ENCODE data around the gene MED16. TPM values are rescaled to one million over a fixed set of nuclear protein-coding genes. Genes with fewer than 3 reads are reported as not detected.

Gene MED16
- total RNA-seq, 2 experiments from 2014 or later = 19.1 to 54.3 TPM

DNA sequence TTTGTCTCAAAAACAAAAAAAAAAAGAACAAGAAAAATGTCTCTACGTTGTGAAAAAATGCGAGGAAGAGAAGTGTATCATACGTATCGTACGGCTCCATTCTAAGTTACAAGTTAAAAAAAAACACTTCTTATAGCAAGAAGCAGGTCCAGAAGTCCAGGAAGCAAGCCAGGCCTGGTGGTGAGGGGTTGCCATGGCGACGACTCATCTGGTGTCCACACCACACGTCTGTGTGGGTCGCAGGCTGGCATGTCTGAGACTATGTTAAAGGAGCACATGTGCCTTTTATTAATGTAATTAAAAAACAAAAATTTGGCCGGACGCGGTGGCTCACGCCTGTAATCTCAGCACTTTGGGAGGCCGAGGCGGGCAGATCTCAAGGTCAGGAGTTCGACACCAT, 5.9 kb downstream of the MED16 start:
- Histone ChIP-seq H2AFZ (ENCODE audit: low read length) (no peak overlapping the region), H3K4me1 (ENCODE audit: insufficient read depth, low read length, poor library complexity, severe bottlenecking) (peaks cover 3% of the 10 kb centered on the region), H3K79me2 (ENCODE audit: insufficient read depth, low read depth, low read length) (0 out of 2 replicates have a peak, but pooled peaks cover under 1% of the 10 kb centered on the region), H3K4me2 (ENCODE audit: low read length) (no peak overlapping the region), H4K20me1 (ENCODE audit: insufficient read depth, low read length) (no peaks in the 10 kb centered on the region), H3K27ac (ENCODE audit: low read depth, low read length, poor library complexity, severe bottlenecking) (no peak overlapping the region), H3K9me3 (ENCODE audit: low read length) (no peaks in the 10 kb centered on the region), H3K9me2 (ENCODE audit: insufficient read depth, low read length) (no peaks in the 10 kb centered on the region), H3K36me3 (ENCODE audit: insufficient read depth, low read length) (peaks cover 40% of the 10 kb centered on the region), H3K4me3 (ENCODE audit: low read depth, low read length, poor library complexity, severe bottlenecking) (no peak overlapping the region)
- TF ChIP-seq CTCF (conservative IDR thresholded peaks at IDR 0.05; ENCODE audit: low read length) = no peak
- no peak for TF ChIP-seq EZH2phosphoT487 (IDR thresholded peaks at IDR 0.05; ENCODE audit: borderline replicate concordance, low read depth, low read length)
- intact Hi-C loops (cut with micrococcal nuclease; ENCODE audit: unreplicated experiment) = no loop called here
- BruUV-seq (replicated peaks) = no TSS peak
- DNase-seq (ENCODE audit: low spot score) = no peak
- CTCF ChIA-PET (ENCODE audit: unreplicated experiment) = no interaction called here
- POLR2A ChIA-PET = no interaction called here

- ChIA-PET CTCF (ENCODE audit: unreplicated experiment) (no interaction called here), POLR2A (no interaction called here)
- DNase-seq (ENCODE audit: low spot score) = no peak
- TF ChIP-seq EZH2phosphoT487 (IDR thresholded peaks at IDR 0.05; ENCODE audit: borderline replicate concordance, low read depth, low read length) (no peak), CTCF (conservative IDR thresholded peaks at IDR 0.05; ENCODE audit: low read length) (no peak)
- BruUV-seq (replicated peaks) = no TSS peak
- Histone ChIP-seq H3K79me2 (ENCODE audit: insufficient read depth, low read depth, low read length) (no peaks in the 10 kb centered on the region), H4K20me1 (ENCODE audit: insufficient read depth, low read length) (no peaks in the 10 kb centered on the region), H3K27ac (ENCODE audit: low read depth, low read length, poor library complexity, severe bottlenecking) (no peak overlapping the region), H3K9me2 (ENCODE audit: insufficient read depth, low read length) (no peaks in the 10 kb centered on the region), H3K9me3 (ENCODE audit: low read length) (no peaks in the 10 kb centered on the region), H3K4me2 (ENCODE audit: low read length) (no peak overlapping the region), H3K36me3 (ENCODE audit: insufficient read depth, low read length) (peaks cover 52% of the 10 kb centered on the region), H2AFZ (ENCODE audit: low read length) (no peak overlapping the region), H3K4me1 (ENCODE audit: insufficient read depth, low read length, poor library complexity, severe bottlenecking) (no peaks in the 10 kb centered on the region), H3K4me3 (ENCODE audit: low read depth, low read length, poor library complexity, severe bottlenecking) (no peak overlapping the region)
- intact Hi-C loops (cut with micrococcal nuclease; ENCODE audit: unreplicated experiment) = no loop called here
Observed at GRCh38 chr19:885536-886224, 7.3 kb downstream of the MED16 start.

DNA sequence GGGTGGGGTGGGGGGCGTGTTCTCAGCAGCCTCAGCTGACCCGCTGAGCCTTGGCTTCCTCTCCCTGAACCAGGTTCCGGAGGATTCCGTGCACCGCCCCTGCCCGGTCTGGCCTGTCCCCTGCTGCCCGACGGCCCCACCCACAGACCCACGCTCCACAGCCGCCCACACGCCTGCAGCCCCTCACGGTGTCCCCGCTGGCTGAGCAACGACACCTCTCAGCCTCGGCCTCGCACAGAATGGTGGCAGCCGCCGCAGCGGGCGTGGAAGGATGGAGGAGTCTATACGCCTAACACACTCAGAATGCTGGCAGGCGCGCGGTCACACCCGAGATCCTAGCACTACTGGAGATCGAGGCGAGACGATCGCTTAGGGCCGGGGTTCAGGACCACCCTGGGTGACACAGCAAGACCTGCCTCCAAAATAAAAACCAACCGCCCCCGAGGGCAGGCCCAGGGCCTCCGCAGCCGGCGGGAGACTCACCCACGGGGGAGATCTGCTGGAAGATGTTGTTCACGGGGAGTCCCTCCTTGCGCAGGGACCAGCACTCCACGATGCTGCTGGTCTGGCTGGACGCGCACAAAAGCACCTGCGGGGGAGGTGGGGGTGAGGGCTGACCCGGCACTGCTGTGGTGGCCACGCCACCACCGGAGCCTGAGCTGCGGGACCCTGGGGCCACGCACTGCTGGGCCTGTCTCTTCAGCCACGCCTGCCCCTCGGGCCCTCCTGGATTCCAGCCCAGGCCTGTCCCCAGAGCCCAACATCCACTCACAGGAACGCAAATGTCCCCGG, 8.4 kb downstream of the MED16 start:
- Histone ChIP-seq H3K79me2 (ENCODE audit: insufficient read depth, low read depth, low read length) (no peaks in the 10 kb centered on the region), H3K9me2 (ENCODE audit: insufficient read depth, low read length) (no peaks in the 10 kb centered on the region), H2AFZ (ENCODE audit: low read length) (no peak overlapping the region), H3K4me3 (ENCODE audit: low read depth, low read length, poor library complexity, severe bottlenecking) (no peak overlapping the region), H3K36me3 (ENCODE audit: insufficient read depth, low read length) (peaks cover 52% of the 10 kb centered on the region), H3K27ac (ENCODE audit: low read depth, low read length, poor library complexity, severe bottlenecking) (no peak overlapping the region), H3K4me2 (ENCODE audit: low read length) (no peak overlapping the region), H3K9me3 (ENCODE audit: low read length) (no peaks in the 10 kb centered on the region), H3K4me1 (ENCODE audit: insufficient read depth, low read length, poor library complexity, severe bottlenecking) (no peaks in the 10 kb centered on the region), H4K20me1 (ENCODE audit: insufficient read depth, low read length) (no peaks in the 10 kb centered on the region)
- BruUV-seq (replicated peaks) = no TSS peak
- POLR2A ChIA-PET = no interaction called here
- intact Hi-C loops (cut with micrococcal nuclease; ENCODE audit: unreplicated experiment) = no loop called here
- no peak for DNase-seq (ENCODE audit: low spot score)
- TF ChIP-seq CTCF (conservative IDR thresholded peaks at IDR 0.05; ENCODE audit: low read length) (no peak), EZH2phosphoT487 (IDR thresholded peaks at IDR 0.05; ENCODE audit: borderline replicate concordance, low read depth, low read length) (no peak)
- CTCF ChIA-PET (ENCODE audit: unreplicated experiment) = no interaction called here
